ENCODE measurements around the gene PIANP.

The PIANP gene

DNA sequence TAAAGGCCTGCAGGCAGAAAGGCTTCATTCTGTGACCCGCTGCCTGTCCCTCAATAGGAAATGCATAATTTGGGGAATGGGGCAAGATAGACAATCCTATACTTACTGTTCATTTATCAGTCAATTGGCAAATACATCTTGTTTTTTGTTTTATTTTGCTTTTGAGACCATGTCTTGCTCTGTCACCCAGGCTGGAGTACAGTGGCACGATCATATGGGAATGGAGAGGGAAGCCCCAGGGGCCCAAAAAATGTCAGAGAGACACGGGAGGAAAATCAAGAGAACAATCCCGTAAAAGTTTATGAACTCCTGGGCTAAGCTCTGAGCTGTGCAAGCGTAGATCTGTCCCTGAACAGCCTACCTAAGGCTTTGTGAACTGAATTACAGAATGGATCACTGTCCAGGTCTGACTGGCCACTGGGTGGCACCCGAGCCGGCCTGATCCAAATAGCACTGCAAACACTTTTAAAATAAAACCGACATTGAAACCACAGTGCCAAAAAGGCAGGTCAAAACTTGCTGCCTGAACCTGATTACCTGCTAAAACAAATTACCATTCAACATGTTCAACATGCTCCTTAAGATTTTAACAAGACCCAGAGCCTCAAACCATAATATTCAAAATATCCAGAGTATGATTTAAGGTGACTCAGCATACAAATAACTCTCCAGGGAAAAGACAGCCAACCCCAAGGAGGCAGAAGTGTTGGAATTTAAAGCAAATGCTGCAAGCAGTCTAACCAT, 35.0 kb upstream of the PIANP start:
- TF ChIP-seq, protein P1, sequence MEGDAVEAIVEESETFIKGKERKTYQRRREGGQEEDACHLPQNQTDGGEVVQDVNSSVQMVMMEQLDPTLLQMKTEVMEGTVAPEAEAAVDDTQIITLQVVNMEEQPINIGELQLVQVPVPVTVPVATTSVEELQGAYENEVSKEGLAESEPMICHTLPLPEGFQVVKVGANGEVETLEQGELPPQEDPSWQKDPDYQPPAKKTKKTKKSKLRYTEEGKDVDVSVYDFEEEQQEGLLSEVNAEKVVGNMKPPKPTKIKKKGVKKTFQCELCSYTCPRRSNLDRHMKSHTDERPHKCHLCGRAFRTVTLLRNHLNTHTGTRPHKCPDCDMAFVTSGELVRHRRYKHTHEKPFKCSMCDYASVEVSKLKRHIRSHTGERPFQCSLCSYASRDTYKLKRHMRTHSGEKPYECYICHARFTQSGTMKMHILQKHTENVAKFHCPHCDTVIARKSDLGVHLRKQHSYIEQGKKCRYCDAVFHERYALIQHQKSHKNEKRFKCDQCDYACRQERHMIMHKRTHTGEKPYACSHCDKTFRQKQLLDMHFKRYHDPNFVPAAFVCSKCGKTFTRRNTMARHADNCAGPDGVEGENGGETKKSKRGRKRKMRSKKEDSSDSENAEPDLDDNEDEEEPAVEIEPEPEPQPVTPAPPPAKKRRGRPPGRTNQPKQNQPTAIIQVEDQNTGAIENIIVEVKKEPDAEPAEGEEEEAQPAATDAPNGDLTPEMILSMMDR (IDR thresholded peaks at IDR 0.05; ENCODE audit: low read depth, low read length, missing control alignments) = peak; percentile 62
- no peak overlapping the region for H3K4me3 ChIP-seq (ENCODE audit: low read depth, low read length)
- no peak for DNase-seq (ENCODE audit: low read depth)

DNA sequence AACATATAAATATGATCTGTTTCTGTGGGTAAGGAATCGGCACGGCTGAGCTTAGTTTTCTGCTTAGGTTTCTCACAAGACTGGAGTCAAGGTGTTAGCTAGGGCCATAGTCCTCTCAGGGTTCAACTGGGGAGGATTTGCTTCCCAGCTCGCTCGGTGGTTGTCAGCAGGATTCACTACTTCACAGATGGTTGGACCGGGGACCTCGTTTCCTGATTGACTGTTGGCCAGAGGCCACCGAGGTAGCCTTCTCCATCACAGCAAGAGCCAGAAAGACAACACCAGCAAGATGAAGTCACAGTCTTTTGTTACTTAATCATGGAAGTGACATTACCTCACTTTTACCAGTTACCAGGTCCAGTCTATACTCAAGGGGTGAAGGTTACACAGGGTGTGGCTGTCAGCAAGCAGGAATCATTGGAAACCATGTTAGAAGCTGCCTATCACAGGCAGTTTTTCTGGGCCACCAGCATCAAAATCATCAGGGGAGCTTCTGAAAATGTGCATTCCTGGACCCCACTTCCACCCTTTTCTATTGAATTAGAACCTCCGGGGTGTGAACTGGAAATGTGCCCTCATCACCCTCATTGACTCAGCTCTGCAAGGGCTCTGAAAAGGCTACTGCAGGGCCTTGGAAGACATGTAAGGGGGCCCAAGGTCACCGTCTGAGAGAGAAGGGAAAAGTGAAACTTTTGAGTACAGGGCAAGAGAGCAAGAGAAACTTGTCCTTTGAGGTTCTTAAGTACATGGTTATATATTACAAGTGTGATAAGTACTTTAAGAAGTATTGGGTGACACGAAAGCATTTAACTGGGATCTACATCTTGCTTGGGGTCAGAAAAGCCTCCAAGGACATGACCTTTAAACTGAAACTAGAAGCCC, 34.1 kb upstream of the PIANP start:
- H3K4me3 ChIP-seq (ENCODE audit: low read depth, low read length) = no peak overlapping the region
- DNase-seq (ENCODE audit: low read depth) = no peak
- TF ChIP-seq, protein P1 (IDR thresholded peaks at IDR 0.05; ENCODE audit: low read depth, low read length, missing control alignments) = no peak

DNA sequence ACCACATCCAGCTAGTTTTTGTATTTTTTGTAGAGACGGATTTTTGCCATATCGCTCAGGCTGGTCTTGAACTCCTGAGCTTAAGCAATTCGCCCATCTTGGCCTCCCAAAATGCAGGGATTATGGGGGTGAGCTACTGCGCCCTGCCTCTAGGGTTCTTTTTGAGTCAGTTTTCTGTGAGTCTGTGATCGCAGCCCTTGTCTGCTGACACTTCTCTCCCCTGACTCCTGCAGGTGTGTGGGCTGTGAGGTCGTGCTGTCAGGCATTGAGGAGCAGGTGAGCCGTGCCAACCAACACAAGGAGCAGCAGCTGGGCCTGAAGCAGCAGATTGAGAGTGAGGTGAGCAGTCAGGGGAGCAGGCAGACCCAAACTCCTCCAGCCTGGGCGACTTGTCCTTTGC, 29.6 kb upstream of the PIANP start:
- no peak overlapping the region for H3K4me3 ChIP-seq (ENCODE audit: low read depth, low read length)
- TF ChIP-seq, protein P1 (IDR thresholded peaks at IDR 0.05; ENCODE audit: low read depth, low read length, missing control alignments) = peak; percentile 36
- DNase-seq (ENCODE audit: low read depth) = no peak

- DNase-seq (ENCODE audit: low read depth) = no peak
- H3K4me3 ChIP-seq (ENCODE audit: low read depth, low read length) = no peak overlapping the region
- TF ChIP-seq, protein P1 (IDR thresholded peaks at IDR 0.05; ENCODE audit: low read depth, low read length, missing control alignments) = no peak
Observed at GRCh38 chr12:6729186-6729585, 28.6 kb upstream of the PIANP start.

- H3K4me3 ChIP-seq (ENCODE audit: low read depth, low read length) = no peak overlapping the region; the same call in 1 of the 2 replicates
- DNase-seq (ENCODE audit: low read depth) = no peak
- TF ChIP-seq, protein P1 (IDR thresholded peaks at IDR 0.05; ENCODE audit: low read depth, low read length, missing control alignments) = no peak
Observed at GRCh38 chr12:6725350-6725749, 24.7 kb upstream of the PIANP start.

- peak; percentile 34 for DNase-seq (ENCODE audit: low read depth)
- peak overlapping the region; percentile 54 for H3K4me3 ChIP-seq (ENCODE audit: low read depth, low read length)
- TF ChIP-seq, protein P1 (IDR thresholded peaks at IDR 0.05; ENCODE audit: low read depth, low read length, missing control alignments) = no peak
Observed at GRCh38 chr12:6724409-6724797, 23.8 kb upstream of the PIANP start.
